ENCODE results near the gene ATRIP.

GRCh38 chr3:48413086-48413485, 33.5 kb upstream of the ATRIP start:
- TF ChIP-seq CTCF (IDR thresholded peaks at IDR 0.05) (no peak), POLR2A (IDR thresholded peaks at IDR 0.05) (no peak)
